ENCODE results near the gene KCNS1.

The KCNS1 gene

DNA sequence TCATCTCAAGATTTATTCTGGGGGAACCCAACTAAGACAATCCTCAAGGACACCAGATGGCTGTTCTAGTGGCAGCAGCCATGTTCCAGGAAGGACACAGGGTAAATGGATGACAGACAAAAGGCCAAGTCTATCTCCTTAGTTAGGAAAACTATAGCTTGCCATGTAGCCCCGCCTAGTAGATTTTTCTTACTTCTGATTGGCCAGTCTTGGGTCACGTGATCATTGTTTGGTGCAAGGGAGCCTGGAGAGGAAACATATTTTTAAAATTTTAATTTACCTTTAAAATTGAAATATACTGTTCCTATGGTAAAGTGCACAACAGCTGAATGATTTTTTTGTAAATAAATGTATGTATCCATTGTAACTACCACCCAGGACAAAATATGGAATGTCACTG lies 4.4 kb upstream of the KCNS1 start:
- DNase-seq = no peak

DNA sequence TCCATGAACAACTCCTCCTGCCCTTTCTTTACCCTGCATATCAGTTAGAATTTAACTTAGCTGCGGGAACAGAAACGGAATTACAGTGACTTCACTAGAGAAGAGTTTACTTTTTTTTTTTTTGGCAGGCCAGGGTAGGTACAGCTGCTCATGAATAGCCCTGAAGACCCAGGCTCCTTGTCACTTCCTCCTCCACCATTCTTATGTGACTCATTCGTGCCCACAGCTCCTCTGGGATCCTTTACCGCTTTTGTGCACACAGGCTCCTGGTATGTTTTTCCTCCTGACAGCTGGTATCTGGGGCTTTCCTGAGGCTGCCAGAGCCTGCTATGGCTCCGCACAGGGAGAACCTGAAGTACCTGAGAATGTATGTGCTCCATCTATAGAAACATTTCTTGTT lies 3.9 kb upstream of the KCNS1 start:
- DNase-seq = no peak

DNA sequence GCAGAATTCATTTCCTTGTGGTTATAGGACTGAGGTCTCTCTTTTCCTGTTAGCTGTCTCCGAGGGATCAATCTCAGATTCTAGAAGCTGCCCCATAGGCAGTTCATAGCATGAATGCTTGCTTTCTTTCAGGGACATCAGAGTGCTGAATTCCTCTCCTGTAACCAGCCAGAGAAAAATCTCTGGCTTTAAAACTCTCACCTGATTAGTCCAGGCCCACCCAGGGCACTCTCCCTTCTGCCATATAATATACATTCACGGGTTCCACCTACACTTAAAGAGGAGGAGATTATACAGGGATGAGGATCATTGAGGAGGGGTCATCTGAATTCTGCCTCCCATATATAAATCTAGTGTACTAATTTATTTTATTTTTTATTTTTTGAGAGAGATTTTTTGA lies 2.1 kb upstream of the KCNS1 start:
- no peak for DNase-seq

DNA sequence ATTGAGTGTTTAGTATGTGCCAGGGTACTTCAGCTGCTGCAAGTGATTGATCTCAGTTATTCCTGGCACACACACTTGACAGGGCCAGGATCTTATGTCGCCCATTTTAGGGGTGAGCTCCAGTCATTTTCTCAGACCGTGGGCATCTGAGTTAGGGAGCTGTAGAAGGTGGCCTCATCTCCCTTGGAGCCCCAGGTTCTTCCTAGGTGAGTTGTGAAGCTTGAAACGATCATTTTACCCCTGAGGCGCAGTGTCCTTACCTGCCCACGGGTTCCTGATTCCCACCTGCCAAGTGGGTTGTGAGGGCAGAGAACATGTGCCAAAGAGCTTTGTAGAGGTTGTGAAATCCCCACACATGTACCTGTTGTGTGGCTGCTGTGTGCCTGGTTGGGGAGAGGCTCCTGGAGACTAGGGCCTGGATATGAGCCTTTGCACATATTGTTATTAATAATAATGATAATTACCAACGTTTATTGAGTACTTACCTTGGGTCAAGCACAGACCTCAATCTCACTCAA lies 465 bp upstream of the KCNS1 start:
- no peak for DNase-seq

DNA sequence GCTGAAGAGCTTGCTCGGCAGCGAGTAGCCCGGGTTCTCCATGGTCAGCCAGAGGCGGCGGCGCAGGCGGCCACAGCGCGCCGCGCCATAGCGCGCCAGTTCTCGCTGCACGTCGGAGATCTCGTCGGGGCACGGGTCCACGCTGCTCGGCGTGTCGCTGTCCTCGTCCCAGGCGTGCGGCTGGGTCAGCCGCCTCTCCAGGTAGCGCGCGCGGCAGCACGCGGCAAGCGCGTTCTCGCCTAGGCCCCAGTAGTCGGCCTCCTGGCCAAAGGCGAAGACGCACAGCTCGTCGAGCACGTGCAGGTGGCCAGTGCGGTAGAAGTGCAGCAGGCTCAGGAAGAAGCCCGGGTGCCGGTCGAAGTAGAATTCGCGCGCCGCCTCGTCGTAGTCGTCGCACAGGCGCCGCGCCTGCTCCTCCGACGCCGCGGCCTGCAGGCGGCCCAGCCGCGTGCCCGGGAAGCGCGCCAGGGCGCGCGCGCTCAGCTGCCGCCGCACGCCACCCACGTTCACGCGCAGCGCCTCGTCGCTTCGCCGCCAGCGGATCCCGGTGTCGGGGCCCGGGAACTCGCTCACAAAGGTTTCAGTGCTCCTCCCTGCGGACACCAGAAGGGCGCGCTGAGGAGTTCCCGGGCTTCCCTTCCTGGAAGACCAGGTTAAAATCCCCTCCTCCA lies 2.7 kb downstream of the KCNS1 start:
- no peak for DNase-seq

DNA sequence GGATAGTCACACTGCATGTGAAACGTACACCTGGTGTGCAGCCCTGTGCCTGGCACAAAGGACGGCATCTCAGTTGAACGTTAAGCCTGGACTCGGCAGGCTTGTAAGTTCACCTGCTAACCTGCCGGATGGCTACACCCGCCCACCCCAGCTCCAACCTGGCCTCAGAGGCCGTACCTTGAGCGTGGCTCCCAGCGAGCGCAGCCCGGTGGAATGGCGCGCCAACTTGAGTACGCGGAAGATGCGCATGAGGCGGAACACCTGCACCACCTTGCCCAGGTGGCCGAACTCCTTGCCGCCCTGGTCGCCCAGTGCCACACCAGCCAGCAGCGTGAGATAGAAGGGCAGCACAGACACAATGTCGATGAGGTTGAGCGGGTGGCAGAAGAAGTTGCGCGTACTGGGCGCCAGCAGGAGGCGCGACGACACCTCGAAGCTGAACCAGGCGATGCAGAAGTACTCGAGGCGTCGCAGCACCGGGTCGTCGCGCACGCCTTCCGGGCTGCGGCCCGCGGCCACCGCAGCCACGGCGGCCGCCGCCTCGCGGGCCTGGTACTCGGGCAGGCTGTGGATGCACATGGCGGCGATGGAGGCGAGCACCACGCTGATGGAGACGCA lies 3.3 kb downstream of the KCNS1 start:
- DNase-seq = peak; percentile 47

GRCh38 chr20:45096781-45097180 lies 4.1 kb downstream of the KCNS1 start:
- no peak for DNase-seq

GRCh38 chr20:45095805-45096238 lies 5.1 kb downstream of the KCNS1 start:
- DNase-seq = peak; percentile 73

DNA sequence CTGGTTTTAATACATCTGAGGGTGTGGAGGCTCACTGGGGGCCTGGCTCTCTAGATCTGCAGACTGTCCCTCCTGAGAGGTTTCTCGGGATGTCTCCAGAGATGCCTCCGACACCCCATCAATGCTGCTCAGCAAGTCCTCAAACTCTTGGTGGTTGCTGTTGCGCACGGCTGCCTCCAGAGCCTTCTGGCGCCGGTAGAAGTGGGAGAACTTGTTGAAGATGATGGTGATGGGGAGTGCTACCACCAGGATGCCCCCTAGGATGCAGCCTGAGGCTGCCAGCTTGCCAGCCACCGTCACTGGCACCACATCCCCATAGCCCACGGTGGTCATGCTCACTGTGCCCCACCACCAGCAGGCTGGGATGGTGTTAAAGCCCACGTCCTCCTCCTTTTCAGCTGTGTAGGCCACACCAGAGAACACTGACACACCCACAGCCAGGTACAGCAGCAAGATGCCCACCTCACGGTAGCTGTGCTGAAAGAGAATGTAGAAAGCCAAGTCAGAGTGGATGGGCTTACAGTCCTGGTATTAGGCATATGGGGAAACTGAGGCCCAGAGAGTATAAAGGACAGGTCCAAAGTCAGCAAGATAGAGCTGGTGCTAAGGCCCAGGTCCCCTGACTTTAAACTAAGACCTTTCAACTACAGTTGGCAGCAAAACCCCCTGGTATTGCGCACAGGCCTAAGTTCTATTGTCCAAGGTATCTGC lies 5.9 kb downstream of the KCNS1 start:
- DNase-seq = no peak

- DNase-seq = no peak
Observed at GRCh38 chr20:45094201-45094600, 6.7 kb downstream of the KCNS1 start.

DNA sequence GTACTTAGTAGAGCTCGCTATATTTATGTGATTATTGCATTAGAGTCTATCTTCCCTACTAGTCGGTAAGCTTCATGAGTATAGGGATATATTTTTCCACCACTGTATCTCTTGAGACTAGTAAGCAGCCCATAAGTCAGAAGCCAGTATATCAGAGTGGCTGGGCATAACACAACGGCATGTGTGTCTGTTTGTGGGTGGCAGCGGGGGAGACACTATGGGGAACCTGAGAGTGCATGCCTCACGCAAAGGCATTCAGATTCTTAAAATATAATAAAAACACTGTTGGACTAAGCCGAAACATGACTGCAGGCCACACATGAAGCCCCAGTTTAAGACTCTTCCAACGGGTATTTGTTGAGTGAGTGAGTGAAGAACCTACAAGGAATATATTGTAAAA lies 8.0 kb downstream of the KCNS1 start:
- no peak for DNase-seq

GRCh38 chr20:45091366-45091765 lies 9.6 kb downstream of the KCNS1 start:
- DNase-seq = no peak

DNA sequence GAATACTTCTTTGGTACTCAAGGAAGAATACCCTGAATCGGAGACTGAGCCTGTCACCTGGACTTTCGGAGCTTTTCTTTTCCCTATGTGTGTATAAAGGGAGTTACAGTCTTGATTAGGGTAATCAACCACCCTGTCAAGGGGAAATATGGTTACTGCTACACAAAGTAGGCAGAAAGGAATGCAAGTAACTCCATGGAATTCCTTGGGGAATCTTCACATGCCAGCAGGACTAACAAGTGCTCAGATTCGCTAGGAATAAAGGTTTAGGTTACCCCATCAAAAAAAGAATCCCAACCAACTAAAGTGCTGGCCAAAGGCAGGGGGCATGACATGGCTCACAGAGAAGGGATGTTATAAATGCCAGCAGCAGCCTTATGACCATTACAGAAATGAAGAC lies 10.4 kb downstream of the KCNS1 start:
- no peak for DNase-seq

DNA sequence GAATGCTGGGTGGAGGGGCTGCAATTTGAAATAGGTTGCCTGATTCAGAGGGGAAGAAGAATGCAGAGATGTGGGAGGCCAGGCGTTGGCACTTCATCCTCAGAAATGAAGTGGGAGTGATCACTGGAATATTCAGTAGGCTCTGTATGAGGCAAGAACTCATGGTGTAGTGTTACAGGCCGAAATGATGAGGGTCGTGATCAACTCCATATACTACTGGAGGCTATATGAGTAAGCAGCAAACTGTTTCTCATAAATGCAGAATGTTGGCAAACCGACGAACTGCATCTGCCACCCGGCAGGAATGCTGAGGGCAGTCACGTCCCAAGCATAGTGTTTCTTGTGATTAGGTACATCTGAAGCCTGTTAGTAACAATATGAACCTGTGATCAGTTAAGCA lies 12.7 kb downstream of the KCNS1 start:
- no peak for DNase-seq

DNA sequence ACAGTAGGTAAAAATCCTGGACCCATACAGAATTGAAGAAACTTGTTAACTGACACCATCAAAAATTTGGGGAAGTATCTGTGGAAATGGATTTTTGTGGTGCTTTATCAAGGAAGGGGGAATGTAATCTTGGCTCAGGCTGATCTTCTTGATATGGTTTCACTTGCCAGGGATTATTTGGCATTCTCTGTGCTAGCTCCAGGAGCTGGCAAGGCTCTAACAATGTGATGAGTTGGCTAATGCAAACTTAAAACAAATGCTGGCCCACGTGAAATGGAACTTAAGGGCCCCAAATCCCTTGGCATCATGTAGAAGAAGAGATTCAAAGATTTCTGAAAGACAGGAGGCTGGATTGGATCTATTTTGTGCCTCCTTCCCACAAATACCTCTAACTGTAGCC lies 13.1 kb downstream of the KCNS1 start:
- DNase-seq = no peak

DNA sequence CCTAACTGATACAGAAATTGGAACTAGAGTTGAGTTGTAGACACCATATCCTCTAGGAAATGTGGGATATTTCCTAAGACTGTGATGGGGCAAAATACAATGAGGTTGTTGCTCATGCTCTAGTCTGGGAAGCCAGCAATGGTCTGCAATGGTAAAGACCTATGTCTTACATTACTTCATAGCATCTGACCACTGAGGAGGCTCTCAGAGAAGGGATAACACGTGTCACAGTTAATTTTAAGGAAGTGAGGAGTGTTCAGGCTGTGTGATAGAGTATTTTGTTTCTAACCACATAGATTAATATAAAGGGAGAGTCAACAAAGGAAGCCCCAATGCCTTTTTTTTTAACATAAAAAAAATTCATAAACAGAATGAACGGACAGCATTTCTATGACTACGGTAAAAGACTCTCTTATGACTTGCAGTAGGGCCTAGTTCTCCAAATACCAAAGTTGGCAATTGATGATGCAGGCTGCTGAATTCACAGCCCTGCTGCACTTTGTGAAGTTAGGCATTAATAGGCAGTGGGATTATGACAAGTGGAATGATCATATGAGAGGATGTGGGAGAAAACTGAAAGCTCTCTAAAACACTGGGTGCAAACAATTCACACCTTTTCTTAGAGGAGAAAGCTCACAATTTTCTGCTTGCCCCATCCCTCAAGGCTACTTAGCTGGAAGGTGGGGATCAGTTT lies 13.7 kb downstream of the KCNS1 start:
- DNase-seq = no peak

DNA sequence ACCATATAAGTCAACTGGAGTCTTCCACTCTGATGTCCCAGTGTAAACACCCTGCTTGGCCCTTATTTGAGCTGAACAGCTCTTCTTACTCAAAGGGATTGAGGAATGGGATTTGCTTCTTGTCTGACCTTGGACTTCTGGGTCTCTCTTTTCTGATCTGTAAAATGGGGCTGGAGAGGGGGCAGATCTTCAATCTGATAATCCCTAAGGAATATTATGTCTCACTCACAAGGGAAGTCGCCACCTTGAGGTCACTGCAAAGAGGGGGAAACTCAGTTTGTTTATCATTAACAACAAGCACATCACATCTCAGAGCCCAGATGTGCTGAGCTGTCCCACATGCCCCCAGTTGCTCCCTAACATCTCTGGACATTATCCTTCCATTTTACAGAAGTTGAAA lies 15.1 kb downstream of the KCNS1 start:
- DNase-seq = no peak

- DNase-seq = no peak
Observed at GRCh38 chr20:45085289-45085688, 15.6 kb downstream of the KCNS1 start.

DNA sequence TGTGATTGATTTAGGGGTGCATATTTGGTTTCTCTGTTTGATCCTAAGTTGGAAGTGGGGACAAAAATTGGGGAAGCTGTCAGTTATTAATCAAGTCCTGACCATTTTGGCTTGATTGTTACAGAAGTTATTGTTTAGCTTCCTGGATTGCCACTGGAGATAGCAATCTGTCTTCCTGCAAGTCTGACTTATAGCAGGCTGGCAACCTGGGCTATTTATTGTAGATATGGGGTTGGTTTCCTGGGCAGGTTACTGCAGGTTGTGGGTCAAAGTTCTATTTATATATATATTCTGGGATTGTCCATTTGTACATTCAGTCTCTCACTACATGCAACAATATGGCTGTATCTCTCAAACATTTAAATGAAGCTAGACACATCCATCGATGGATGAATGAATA lies 17.8 kb downstream of the KCNS1 start:
- no peak for DNase-seq

- DNase-seq = no peak
Observed at GRCh38 chr20:45082468-45082867, 18.5 kb downstream of the KCNS1 start.

DNA sequence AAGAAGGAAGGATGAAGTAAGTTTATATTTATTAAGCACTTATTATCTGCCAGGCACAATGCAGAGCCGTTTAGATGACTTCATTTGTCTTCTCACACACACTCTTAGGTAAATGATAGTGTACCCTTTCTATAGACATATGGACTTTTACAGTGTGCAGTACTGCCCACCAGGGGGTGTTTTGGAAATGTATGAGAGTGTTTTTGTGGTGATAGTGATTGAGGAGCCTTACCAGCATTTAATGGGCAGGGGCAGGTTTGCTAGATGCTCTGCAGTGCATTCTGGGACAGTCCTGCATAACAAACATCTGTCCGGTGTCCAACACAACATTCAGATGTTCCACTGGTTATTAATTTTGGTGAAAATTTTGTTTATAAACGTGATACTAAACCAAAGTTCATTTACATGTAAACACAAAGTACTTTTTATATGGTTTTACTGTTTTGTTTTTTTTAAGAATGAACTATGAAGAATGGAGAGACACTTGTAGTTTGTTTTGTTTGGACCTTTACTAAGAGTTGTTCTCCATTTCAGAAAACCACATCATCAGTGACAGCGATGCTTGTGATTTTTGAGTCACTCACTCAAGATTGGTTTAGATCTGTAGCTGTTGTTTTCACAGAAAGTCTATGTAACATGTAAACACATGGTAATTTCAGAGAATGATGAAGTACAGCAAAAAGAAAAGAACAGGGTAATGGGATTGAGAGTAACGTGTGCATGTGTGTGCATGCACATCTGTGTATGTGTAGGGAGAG lies 19.9 kb downstream of the KCNS1 start:
- DNase-seq = peak; percentile 3

- no peak for DNase-seq
Observed at GRCh38 chr20:45077559-45077958, 23.4 kb downstream of the KCNS1 start.

DNA sequence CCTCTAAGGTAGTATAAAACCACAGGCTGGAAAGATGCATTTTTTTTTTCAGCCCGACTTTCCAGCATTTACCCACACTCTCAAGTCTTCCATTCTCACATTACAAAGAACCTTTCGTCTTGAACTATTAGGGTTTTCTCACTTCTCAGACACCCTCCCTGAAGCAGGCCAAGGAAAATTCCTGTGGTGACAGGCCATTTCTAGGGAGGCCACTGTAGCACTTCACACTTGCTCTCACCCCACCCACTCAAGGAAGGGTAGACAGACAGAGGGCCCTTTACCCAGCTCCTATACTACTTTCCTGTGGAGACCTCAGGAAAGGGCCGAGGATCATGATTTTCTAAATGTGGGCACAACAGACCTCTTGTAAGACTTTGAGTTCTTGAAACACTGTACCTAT lies 27.7 kb downstream of the KCNS1 start:
- no peak for DNase-seq

Measured in CD4-positive, alpha-beta T cell treated with Interleukin-17A for 1 hour (primary cell).